Ovary (tissue), 9 donors: ENCODE results near the gene WHRN. TPM values are rescaled to one million over a fixed set of nuclear protein-coding genes. Genes with fewer than 3 reads are reported as not detected.

Source experiments
- DNase-seq, 5 donors: peaks; one replicate each; pipeline ENCODE4 v3.0.0-alpha.2; 2019 to 2020
- H3K27ac ChIP-seq, 2 donors: fragments of 200-600 bp; one replicate each; pipeline versions ENCODE4 v1.5.1 to v1.8.0; 2019 to 2022
- H3K27me3 ChIP-seq: fragments of 200-600 bp; one replicate; pipeline ENCODE4 v1.8.0; 2022
- H3K36me3 ChIP-seq: fragments of 200-600 bp; sonication (generic); one replicate; pipeline ENCODE4 v1.5.1; 2019
- H3K4me1 ChIP-seq: one replicate; pipeline ENCODE4 v1.8.1; 2013; ENCODE audit warnings: mild to moderate bottlenecking, moderate library complexity; ENCODE audit not compliant: insufficient read depth
- H3K4me3 ChIP-seq: fragments of 200-600 bp; sonication (generic); one replicate; pipeline ENCODE4 v1.5.1; 2017
- H3K9me3 ChIP-seq, 2 donors: fragments of 200-600 bp in 1 of 2; sonication (generic) in 1 of 2; one replicate each; pipeline versions ENCODE4 v1.5.1 to v1.8.1; 2013 to 2019; ENCODE audit warnings: mild to moderate bottlenecking in 1 of 2, moderate library complexity in 1 of 2
- EP300 ChIP-seq: sonication (generic); formaldehyde crosslinking; IDR thresholded peaks from one replicate; pipeline ENCODE4 v1.6.1; 2017; ENCODE audit warnings: antibody characterized with exemption
- POLR2A ChIP-seq: fragments of 450-650 bp; IDR thresholded peaks from one replicate; pipeline ENCODE4 v1.6.1; 2017; ENCODE audit warnings: antibody characterized with exemption, mild to moderate bottlenecking, moderate library complexity
- WGBS, 3 donors: extraction: QIAGEN DNeasy Blood & Tissue Kit in 1 of 3; methylation state at CpG; one replicate each; pipeline versions ENCODE4 v1.1.5 to v1.1.7; 2013 to 2017; 5-methylcytosine and 5-hydroxymethylcytosine counted together
- intact Hi-C, 4 donors: fragments of 100-400 bp; cut with DNase I; formaldehyde crosslinking; loops; one replicate each; pipeline versions ENCODE4 v1.11.0 to v1.15.1; 2022 to 2023
- polyA plus RNA-seq, 2 donors: library from polyadenylated mRNA; stranded (reverse); fragments of 200-250 nt in 1 of 2; fragments of 350-450 nt in 1 of 2; fragmentation: Illumina TruSeq in 1 of 2; extraction: RNeasy Lipid Tissue Mini Kit (QIAGEN cat#74804) in 1 of 2; gene quantifications; one replicate each; pipeline ENCODE4 v1.2.3, GENCODE V29; 2013 to 2014
- total RNA-seq, 7 donors: library from RNA; depleted of rRNA in 2 of 7; stranded (reverse); fragments of >200 nt in 2 of 7; fragmentation: NEBNext Ultra II Directional in 3 of 7; extraction: Animal tissue kit (Norgen Biotek cat#: 25700) in 3 of 7; gene quantifications; one replicate each; pipeline versions ENCODE4 v1.1.0 to v1.2.4, GENCODE V29; 2016 to 2023
- TF ChIP-seq, protein P1 (sequence below), 3 donors: fragments of 450-650 bp in 2 of 3; fragments of 200-600 bp in 1 of 3; IDR thresholded peaks; one replicate each; pipeline versions ENCODE4 v1.5.1 to v1.8.0; 2016 to 2022; ENCODE audit warnings: antibody characterized with exemption in 3 of 3, mild to moderate bottlenecking in 1 of 3
- donor health status: DM: no; HTN: no; CAD: no; lungs with moderate emphysema.
- donor health status: DM: no; HTN: no; CAD: no.
- donor health status: Bipolar disorder and iron deficiency.
- donor health status: DM: yes; HTN: yes; CAD: no.
- donor health status: DM: no; HTN: no; CAD: no.
- donor health status: DM: yes; HTN: yes; CAD: no.

Gene WHRN
- total and polyA plus RNA-seq, 9 donors = 1.7 to 28.5 (median 20.3) TPM

DNA sequence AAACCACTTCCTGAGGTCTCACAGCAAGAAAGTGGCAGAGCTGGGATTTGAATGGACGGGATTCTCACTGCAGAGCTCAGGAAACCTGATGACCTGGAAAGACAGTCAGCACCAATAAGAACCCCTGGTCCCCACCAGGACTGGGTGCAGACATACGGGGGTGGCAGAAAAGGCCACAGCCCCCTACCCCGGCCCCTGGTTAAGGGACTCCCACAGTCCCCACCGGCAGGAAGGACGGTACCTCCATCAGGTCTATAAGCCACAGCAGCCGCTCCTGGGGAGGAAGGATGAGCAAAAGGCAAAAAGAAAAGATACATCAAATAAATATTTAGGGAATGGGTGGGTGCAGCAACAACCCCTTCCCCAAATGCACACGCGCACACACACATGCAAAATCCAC, 85.5 kb downstream of the WHRN start:
- intact Hi-C loops = no loop called here
- no peak overlapping the region for H3K4me3 ChIP-seq
- H3K9me3 ChIP-seq = no peaks in the 10 kb centered on the region
- peak in 1 of 5 donors; percentile 19 for DNase-seq
- H3K27me3 ChIP-seq = no peaks in the 10 kb centered on the region
- TF ChIP-seq POLR2A (no peak), EP300 (no peak)
- TF ChIP-seq, protein P1, sequence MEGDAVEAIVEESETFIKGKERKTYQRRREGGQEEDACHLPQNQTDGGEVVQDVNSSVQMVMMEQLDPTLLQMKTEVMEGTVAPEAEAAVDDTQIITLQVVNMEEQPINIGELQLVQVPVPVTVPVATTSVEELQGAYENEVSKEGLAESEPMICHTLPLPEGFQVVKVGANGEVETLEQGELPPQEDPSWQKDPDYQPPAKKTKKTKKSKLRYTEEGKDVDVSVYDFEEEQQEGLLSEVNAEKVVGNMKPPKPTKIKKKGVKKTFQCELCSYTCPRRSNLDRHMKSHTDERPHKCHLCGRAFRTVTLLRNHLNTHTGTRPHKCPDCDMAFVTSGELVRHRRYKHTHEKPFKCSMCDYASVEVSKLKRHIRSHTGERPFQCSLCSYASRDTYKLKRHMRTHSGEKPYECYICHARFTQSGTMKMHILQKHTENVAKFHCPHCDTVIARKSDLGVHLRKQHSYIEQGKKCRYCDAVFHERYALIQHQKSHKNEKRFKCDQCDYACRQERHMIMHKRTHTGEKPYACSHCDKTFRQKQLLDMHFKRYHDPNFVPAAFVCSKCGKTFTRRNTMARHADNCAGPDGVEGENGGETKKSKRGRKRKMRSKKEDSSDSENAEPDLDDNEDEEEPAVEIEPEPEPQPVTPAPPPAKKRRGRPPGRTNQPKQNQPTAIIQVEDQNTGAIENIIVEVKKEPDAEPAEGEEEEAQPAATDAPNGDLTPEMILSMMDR (IDR thresholded peaks at IDR 0.05) = no peak
- H3K36me3 ChIP-seq = no peaks in the 10 kb centered on the region
- WGBS, 3 donors = 92 to 93% (median 93%) methylated on average over 8 of the region's 8 CpGs
- no peaks in the 10 kb centered on the region for H3K4me1 ChIP-seq
- no peak overlapping the region for H3K27ac ChIP-seq

DNA sequence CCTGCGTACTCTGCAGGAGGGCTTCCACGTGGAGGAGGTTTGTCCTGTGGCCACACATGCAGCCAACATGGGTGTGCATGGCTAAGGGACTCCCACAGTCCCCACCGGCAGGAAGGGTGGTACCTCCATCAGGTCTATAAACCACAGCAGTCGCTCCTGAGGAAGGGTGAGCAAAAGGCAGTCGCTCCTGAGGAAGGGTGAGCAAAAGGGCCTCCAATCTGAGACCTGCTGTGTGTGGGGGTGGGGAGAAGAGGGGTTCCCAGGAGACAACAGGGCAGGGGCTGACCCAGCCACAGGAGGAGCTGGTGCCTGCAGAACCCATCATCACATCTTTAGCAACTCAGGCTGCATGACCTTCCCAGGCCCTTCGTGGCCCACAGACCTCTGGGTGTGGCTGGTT, 87.2 kb downstream of the WHRN start:
- Histone ChIP-seq H3K4me3 (no peak overlapping the region), H3K9me3 (no peaks in the 10 kb centered on the region), H3K36me3 (no peaks in the 10 kb centered on the region), H3K4me1 (peaks cover 10% of the 10 kb centered on the region), H3K27ac (no peak overlapping the region), H3K27me3 (no peaks in the 10 kb centered on the region)
- WGBS, 3 donors = 80 to 86% (median 85%) methylated on average over 6 of the region's 6 CpGs
- TF ChIP-seq EP300 = no peak
- TF ChIP-seq, protein P1 (IDR thresholded peaks at IDR 0.05) = no peak
- TF ChIP-seq POLR2A = no peak
- peak in 1 of 5 donors; percentile 23 for DNase-seq
- intact Hi-C loops = no loop called here

DNA sequence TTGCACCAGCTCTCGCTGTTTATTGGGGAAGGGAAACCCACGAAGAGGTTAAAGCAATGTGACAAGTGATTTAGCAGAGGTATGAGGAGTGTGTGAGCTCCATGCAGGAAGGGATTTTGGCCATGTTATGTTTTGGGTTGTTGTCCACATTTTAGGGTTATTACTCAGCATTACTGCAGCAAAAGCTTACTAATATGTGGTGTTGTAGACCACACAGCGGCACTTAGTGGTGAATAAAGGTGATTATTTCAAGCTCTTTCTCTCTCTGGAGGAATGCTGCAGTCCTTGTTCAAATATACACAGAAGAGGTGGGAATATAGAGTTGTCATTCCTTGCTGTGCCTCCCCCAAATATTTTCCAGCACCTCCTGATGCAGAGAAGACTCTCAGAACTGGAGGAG, 87.8 kb downstream of the WHRN start:
- TF ChIP-seq, protein P1 (IDR thresholded peaks at IDR 0.05) = peak in 1 of 3 donors; percentile 40
- TF ChIP-seq POLR2A = no peak
- no peak for TF ChIP-seq EP300
- no peaks in the 10 kb centered on the region for H3K9me3 ChIP-seq
- no peaks in the 10 kb centered on the region for H3K27me3 ChIP-seq
- H3K27ac ChIP-seq = no peak overlapping the region
- intact Hi-C loops = no loop called here
- H3K4me3 ChIP-seq = no peak overlapping the region
- DNase-seq = no peak
- 60 to 78% (median 66%) methylated on average over 3 of the region's 3 CpGs for WGBS, 3 donors
- H3K4me1 ChIP-seq = peaks cover 10% of the 10 kb centered on the region
- no peaks in the 10 kb centered on the region for H3K36me3 ChIP-seq

- H3K36me3 ChIP-seq = no peaks in the 10 kb centered on the region
- 94 to 96% (median 95%) methylated on average over 2 of the region's 2 CpGs for WGBS, 3 donors
- H3K9me3 ChIP-seq = no peaks in the 10 kb centered on the region
- H3K27ac ChIP-seq = no peak overlapping the region
- TF ChIP-seq, protein P1 (IDR thresholded peaks at IDR 0.05) = no peak
- TF ChIP-seq EP300 = no peak
- TF ChIP-seq POLR2A = no peak
- intact Hi-C loops = no loop called here
- H3K4me3 ChIP-seq = no peak overlapping the region
- peak in 1 of 5 donors; percentile 5 for DNase-seq
- H3K27me3 ChIP-seq = no peaks in the 10 kb centered on the region
- H3K4me1 ChIP-seq = peaks cover 13% of the 10 kb centered on the region
These were observed 88.4 kb downstream of the WHRN start for GRCh38 chr9:114416906-114417305.

GRCh38 chr9:114416290-114416689, 89.0 kb downstream of the WHRN start:
- H3K4me1 ChIP-seq = peaks cover 15% of the 10 kb centered on the region
- H3K27me3 ChIP-seq = no peaks in the 10 kb centered on the region
- WGBS, 3 donors = 56 to 74% (median 61%) methylated on average over 5 of the region's 5 CpGs
- no peak for DNase-seq
- TF ChIP-seq EP300 = no peak
- TF ChIP-seq, protein P1 (IDR thresholded peaks at IDR 0.05) = no peak
- no peak for TF ChIP-seq POLR2A
- no peak overlapping the region for H3K4me3 ChIP-seq
- intact Hi-C loops = no loop called here
- no peaks in the 10 kb centered on the region for H3K36me3 ChIP-seq
- H3K9me3 ChIP-seq = no peaks in the 10 kb centered on the region
- H3K27ac ChIP-seq = no peak overlapping the region
